ENCODE measurements around the gene CEPT1.

DNA sequence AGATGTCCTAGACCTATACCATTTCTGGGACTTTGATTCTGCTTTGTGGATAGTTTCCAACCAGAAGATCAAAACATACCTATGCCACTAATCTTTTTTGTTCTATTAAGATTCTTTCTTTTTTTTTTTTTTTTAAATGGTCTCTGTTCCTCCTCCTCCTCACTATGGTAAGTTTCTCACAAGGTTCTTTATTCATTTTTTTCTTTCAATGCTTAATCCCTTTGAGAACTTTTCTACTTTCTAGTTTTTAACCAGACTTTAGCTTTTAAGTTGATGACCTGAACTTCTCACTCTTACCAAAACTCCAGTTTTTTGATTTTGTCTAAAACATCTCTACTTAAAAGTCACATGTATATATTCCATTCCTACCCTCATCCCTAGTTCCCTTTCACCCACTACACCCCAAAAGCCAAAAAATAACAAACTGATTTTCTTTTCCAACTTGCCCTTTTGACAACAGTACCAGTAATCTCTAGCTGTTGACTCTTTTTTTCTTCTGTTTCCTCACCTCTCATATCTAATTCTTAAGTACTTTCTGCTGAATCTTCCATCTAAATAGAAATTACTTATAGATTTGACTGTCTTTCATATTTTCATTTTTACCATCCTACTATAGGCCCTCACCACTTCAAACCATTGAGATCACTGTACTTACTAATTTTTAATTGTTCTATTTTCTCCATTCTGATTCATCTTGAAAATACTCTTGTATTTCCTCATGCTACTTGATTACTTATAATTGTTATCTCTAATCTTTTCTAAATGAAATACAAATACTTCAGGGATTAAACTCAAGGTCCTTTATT lies 6.1 kb downstream of the CEPT1 start:
- no peak for TF ChIP-seq CTCF (IDR thresholded peaks at IDR 0.05)
- no peak for TF ChIP-seq POLR2A (IDR thresholded peaks at IDR 0.05)

Measured in thyroid gland (tissue), 4 donors.